GM13977 (cell line): ENCODE results near the gene DLX2.

Source experiments
- DNase-seq: peaks from one replicate; pipeline ENCODE4 v3.0.0; 2012; ENCODE audit warnings: low spot score
- in situ Hi-C: fragments of 300-500 bp; cut with MboI; formaldehyde crosslinking; loops from one replicate; pipeline ENCODE4 v1.12.0; 2022; ENCODE audit warnings: low sequenced_read_pairs, low pct_unique_long_range_greater_than_20kb, mixed read lengths, inconsistent platforms; ENCODE audit not compliant: unreplicated experiment
- TF ChIP-seq, protein P1 (sequence below): IDR thresholded peaks from 2 replicates; pipeline ENCODE4 v1.5.1; 2012; ENCODE audit warnings: mild to moderate bottlenecking, control low read depth; ENCODE audit not compliant: insufficient read depth; ENCODE audit errors: extremely low read depth, missing control alignments

Gene DLX2

DNA sequence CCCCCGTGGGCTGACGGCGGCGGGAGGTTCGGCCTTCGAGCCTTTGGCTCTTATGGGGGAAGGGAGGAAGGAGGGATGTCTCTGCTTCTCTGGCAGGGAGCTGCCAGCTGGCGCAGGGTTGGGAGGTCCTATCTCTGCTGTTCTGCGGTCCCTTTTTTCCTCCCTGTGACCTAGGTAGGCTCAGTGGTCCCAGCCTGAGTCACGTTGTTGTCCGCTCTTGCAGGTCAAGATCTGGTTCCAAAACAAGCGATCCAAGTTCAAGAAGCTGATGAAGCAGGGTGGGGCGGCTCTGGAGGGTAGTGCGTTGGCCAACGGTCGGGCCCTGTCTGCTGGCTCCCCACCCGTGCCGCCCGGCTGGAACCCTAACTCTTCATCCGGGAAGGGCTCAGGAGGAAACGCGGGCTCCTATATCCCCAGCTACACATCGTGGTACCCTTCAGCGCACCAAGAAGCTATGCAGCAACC, 14.9 kb downstream of the DLX2 start:
- in situ Hi-C loops: loop anchor here (10.0 to 25.0 kb wide), 3 partner anchors 276 to 1373 kb away; partner anchors contain the start of genes GAD1 and SP5
- TF ChIP-seq, protein P1, sequence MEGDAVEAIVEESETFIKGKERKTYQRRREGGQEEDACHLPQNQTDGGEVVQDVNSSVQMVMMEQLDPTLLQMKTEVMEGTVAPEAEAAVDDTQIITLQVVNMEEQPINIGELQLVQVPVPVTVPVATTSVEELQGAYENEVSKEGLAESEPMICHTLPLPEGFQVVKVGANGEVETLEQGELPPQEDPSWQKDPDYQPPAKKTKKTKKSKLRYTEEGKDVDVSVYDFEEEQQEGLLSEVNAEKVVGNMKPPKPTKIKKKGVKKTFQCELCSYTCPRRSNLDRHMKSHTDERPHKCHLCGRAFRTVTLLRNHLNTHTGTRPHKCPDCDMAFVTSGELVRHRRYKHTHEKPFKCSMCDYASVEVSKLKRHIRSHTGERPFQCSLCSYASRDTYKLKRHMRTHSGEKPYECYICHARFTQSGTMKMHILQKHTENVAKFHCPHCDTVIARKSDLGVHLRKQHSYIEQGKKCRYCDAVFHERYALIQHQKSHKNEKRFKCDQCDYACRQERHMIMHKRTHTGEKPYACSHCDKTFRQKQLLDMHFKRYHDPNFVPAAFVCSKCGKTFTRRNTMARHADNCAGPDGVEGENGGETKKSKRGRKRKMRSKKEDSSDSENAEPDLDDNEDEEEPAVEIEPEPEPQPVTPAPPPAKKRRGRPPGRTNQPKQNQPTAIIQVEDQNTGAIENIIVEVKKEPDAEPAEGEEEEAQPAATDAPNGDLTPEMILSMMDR: no peak
- peak; percentile 28 for DNase-seq

DNA sequence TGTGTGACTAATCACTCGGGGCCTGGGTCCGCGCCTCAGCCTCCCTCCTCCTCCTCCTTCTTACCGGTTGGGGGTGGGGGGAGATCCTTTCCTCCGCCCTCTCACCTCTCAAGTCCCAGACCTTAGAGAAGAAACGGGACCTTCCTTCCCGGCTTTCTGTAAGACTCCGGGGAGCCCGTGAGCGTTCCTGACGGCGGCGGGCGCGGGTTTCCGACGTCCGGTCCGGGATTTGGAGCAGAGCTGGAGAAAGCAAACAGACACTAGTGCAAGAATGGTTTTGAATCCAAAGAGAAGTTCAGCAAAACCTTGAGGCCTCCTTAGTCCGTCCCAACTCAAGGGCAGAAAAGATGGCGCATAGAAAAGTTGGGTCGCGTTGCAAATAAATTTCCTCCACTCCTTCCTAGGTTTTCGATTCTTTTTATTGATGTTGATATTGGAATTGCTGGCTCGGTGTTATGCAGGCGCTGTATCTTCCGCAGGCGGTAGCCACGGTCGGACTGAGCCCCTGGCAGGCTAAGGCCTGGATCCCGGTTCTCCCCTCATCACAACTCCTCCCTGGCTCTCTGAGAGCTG, 15.4 kb downstream of the DLX2 start:
- DNase-seq: no peak
- in situ Hi-C loops: loop anchor here (10.0 to 25.0 kb wide), 3 partner anchors 275 to 1372 kb away; partner anchors contain the start of genes GAD1 and SP5
- TF ChIP-seq, protein P1: no peak

- TF ChIP-seq, protein P1: peak; percentile 16
- DNase-seq: peak; percentile 75
- in situ Hi-C loops: loop anchor here (10.0 to 25.0 kb wide), 3 partner anchors 274 to 1372 kb away; partner anchors contain the start of genes GAD1 and SP5
Observed at GRCh38 chr2:172086241-172087206, 16.2 kb downstream of the DLX2 start.

GRCh38 chr2:172085460-172086159, 17.1 kb downstream of the DLX2 start, which contains the start of gene DLX1:
TSS of gene DLX1 (plus strand) at chr2:172085507. CDS start at chr2:172085678, 171 bp downstream.
- in situ Hi-C loops: loop anchor here (10.0 to 25.0 kb wide), 3 partner anchors 273 to 1371 kb away; partner anchors contain the start of genes GAD1 and SP5
- TF ChIP-seq, protein P1: no peak
- DNase-seq: no peak

GRCh38 chr2:172084645-172085459, 17.8 kb downstream of the DLX2 start:
- DNase-seq: peak; percentile 92
- in situ Hi-C loops: loop anchor here (10.0 to 25.0 kb wide), 3 partner anchors 273 to 1370 kb away; partner anchors contain the start of genes GAD1 and SP5
- TF ChIP-seq, protein P1: no peak
